HG02763 (cell line): ENCODE results near the gene GOLGA5.
"Not testable (repeated sequence)": the region's sequence is repeated elsewhere in the genome, so short reads cannot be mapped to it uniquely, and the experiment has no call there.

Source experiments
- ATAC-seq: cut with Tn5 transposase; IDR thresholded peaks from one replicate; pipeline ENCODE4 v1.9.1; 2021; ENCODE audit warnings: mild to moderate bottlenecking, moderate library complexity; ENCODE audit not compliant: unreplicated experiment

Gene GOLGA5, protein sequence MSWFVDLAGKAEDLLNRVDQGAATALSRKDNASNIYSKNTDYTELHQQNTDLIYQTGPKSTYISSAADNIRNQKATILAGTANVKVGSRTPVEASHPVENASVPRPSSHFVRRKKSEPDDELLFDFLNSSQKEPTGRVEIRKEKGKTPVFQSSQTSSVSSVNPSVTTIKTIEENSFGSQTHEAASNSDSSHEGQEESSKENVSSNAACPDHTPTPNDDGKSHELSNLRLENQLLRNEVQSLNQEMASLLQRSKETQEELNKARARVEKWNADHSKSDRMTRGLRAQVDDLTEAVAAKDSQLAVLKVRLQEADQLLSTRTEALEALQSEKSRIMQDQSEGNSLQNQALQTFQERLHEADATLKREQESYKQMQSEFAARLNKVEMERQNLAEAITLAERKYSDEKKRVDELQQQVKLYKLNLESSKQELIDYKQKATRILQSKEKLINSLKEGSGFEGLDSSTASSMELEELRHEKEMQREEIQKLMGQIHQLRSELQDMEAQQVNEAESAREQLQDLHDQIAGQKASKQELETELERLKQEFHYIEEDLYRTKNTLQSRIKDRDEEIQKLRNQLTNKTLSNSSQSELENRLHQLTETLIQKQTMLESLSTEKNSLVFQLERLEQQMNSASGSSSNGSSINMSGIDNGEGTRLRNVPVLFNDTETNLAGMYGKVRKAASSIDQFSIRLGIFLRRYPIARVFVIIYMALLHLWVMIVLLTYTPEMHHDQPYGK

GRCh38 chr14:92793709-92794546 lies at the start of gene GOLGA5:
GOLGA5 (plus strand) TSS chr14:92794305; CDS start chr14:92797438, 3,133 bp downstream.
- ATAC-seq = peak; percentile 91

DNA sequence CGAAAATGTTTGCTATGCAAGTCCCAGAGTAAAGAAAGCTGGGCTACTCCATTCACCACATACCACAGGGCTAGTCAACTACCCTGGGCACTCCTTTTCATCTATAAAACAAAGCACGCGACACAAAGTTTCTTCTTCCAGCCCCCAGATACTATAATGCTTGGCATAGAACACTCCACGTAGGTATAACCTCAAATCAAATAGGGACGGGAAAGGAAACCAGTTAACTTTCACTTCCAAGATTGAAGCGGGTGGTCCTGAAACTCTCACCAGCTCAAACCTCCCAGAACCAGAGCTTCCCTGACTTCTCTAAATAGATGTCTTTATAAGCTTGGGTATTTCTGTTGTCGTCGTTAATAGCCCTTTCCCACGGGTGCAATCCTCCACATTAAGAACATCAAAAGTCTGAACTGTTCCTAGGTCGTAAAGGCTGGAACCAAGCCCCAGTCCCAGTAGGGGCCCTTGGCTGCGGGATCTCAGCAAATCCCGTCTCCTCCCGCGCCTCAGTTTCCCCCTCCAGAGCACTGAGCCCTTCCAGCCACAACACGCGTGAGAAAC lies 46.3 kb upstream of the GOLGA5 start:
- peak; percentile 8 for ATAC-seq

DNA sequence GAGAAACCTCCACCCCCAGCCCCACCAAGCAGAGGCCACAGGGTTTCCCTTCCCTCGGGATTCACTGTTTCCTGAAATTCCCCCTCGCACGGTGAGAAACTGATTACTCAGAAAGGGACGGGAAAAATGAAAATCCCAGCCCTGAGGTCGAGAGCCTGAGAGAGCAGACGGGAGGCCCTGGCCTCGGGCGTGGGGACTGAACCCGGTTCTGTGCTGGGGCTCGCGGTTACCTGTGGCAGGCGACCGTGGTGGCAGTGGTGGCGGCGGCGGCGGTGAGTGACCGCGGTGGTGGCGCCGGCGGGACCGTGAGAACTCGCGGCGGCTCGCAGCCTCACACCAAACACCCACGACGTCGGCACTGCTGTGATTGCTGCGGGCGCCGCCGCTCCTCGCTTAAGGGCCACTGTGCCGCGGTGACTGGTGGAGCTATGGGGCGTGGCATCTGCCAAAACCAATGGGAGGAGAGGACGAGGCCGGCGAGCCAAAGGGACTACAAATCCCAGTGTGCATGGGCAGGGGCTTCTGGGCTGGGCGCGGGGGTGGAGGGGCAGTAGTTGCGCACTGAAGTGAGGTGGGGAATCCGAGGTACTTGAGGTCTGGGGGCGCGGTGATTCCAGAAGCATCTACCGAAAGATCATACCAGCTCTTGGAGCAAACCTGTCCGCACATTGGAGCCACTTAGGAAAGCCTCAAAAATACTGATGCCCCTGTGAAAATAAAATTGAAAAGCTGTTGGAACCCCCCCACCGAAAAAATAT lies 45.7 kb upstream of the GOLGA5 start, which contains the start of gene LGMN:
Gene LGMN, minus strand, starts transcription at position 369 of the 758 bp plus-strand sequence. CDS start 15,841 bp downstream, outside the sequence.
- peak; percentile 78 for ATAC-seq

- not testable (repeated sequence) for ATAC-seq
Observed at GRCh38 chr14:92750222-92750728, 43.8 kb upstream of the GOLGA5 start.

GRCh38 chr14:92750994-92751400 lies 43.1 kb upstream of the GOLGA5 start:
- ATAC-seq = no peak

DNA sequence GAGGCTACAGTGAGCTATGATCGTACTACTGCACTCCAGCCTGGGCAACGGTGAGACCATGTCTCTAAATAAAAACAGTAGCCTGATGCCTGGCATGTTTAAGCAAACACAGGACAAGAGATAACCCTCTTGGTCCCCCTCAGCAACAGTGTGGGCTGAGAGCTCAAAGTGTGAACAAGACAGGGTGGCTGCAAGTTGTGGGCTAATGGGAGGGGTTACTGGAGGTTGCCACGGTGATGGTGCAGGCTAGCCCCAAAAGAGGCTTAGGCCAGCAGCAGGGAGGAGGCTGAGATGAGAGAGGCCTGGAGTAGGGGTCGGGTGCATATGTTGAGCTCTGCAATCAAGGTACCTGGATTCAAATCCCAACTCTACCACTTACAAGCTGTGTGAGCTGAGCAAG lies 42.3 kb upstream of the GOLGA5 start:
- ATAC-seq = no peak

GRCh38 chr14:92753250-92753649 lies 40.9 kb upstream of the GOLGA5 start:
- no peak for ATAC-seq

- no peak for ATAC-seq
Observed at GRCh38 chr14:92754966-92755365, 39.1 kb upstream of the GOLGA5 start.

DNA sequence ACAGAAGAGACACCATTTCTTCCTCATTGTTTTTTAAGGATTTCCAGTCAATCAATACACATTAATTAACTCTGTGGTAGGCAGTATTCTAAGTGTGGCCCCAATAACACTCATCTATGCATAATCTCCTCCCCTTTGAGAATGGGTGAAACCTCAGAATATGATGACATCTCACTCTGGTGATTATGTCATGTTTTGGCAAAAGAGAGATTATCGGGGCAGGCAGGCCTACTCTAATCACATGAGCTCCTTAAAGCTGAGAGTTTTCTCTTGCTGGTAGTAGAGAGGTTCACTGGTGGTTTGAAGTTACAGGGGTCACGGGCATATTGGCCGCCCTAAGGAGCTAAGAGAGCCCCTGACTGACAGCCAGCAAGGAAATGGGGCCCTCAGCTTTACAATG lies 38.6 kb upstream of the GOLGA5 start:
- ATAC-seq = no peak

DNA sequence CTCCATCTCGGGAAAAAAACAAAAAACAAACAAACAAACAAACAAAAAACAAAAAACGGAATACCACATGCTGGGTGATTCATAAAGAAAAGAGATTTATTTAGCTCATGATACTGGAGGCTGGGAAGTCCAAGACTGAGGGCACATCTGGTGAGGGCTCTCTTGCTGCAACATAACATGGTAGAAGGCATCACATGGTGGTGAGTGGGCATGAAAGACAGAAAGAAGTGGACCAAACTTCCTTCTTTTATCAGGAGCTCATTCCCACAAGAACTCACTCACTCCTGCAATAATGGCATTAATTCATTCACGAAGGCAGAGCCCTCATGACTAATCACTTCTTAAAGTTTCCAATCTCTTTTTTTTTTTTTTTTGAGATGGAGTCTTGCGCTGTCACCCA lies 37.7 kb upstream of the GOLGA5 start:
- ATAC-seq = no peak

DNA sequence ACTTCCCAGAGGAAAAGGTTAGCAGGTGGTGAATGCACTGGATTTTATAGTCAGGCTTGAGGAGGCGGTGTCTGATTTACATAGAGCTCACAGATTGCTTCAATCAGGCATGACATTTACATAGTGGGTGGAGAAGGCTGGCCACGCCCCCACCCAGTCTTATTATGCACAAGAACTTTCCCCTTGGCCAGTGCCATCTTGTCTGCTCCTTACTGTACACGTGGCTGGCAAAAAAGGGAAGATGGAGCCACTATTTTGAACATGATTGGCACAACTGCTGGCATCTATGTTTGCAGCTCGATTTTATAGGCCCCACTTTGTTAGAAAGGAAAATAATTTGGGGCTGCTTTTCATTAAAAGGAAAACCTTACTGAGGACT lies 34.8 kb upstream of the GOLGA5 start:
- no peak for ATAC-seq

DNA sequence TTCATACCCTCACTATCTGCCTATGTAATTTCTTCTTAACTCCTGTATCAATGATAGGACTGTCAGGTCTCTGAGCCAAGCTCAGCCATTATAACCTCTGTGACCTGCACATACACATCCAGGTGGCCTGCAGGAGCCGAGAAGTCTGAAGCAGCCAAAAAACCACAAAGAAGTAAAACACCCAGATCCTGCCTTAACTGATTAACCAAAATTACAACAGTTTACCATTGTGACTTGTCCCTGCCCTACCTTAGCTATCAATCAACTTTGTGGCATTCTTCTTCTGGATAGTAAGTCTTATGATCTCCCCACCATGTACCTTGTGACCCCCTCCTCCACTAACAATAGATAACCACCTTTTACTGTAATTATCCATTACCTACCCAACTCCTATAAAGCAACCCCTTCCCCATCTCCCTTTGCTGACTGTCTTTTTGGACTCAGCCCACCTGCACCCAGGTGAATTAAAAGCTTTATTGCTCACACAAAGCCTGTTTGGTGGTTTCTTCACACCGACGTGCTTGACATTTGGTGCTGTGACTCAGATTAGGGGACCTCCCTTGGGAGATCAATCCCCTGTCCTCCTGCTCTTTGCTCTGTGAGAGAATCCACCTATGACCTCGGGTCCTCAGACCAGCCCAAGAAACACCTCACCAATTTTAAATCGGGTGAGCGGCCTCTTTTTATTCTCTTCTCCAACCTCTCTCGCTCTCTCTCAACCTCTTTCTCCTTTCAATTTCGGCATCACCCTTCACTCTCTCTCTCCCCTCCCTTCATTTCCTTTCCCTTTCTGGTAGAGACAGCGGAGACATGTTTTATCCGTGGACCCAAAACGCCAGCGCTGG lies 34.2 kb upstream of the GOLGA5 start:
- no peak for ATAC-seq

GRCh38 chr14:92760524-92760805 lies 33.6 kb upstream of the GOLGA5 start:
- no peak for ATAC-seq

- ATAC-seq = not testable (repeated sequence)
Observed at GRCh38 chr14:92763666-92764631, 30.2 kb upstream of the GOLGA5 start.

- peak; percentile 92 for ATAC-seq
Observed at GRCh38 chr14:92768236-92768635, 25.9 kb upstream of the GOLGA5 start.

DNA sequence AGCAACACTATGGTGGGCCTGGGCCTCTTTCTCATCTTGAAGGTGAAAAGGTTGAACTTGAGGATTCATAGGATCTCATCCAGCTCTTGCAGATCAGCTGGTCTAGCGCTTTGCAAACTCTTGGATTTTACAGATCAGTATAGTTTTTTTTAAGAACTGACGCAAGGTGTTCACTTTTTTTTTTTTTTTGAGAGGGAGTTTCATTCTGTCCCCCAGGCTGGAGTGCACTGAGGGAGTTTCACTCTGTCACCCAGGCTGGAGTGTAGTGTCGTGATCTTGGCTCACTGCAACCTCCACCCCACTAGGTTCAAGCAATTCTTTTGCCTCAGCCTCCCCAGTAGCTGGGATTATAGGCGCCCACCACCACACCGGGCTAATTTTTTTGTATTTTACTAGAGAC lies 25.3 kb upstream of the GOLGA5 start:
- peak; percentile 12 for ATAC-seq

DNA sequence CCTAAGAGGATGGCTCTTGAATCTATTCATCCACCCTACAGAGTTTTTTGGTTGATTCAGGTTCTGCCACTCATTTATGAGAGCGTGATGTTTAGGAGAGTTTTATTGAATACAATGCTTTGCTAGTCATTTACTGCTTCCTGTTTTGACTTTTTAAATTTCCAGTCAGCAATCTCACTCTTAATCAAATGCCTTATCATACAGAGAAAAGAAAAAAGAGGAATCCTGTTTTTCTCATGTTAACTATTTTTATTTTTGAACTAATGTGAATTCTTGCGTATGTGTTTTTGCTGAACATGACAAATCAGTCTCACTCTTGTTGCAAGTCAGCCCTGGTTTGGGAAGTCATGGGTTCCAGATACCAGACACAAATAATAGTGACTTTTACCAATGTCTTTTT lies 23.6 kb upstream of the GOLGA5 start:
- ATAC-seq = no peak

DNA sequence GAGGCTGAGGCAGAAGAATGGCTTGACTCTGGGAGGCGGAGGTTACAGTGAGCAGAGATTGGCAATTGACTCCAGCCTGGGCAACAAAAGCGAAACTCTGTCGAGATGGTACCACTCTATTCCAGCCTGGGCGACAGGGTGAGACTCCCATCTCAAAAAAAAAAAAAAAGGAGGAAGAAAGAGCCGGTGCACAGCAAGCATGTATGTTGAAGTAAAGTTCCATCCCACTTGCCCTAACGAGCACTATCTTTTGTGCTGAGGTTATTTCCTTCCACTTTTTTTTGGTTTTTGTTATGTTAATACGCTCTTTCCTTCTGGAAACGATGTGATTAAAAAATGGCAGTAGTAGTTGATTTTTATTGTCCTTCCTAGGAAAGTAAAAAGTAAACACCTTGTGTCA lies 19.5 kb upstream of the GOLGA5 start:
- no peak for ATAC-seq
